ENCODE data around the gene RAD51B.

The RAD51B gene

DNA sequence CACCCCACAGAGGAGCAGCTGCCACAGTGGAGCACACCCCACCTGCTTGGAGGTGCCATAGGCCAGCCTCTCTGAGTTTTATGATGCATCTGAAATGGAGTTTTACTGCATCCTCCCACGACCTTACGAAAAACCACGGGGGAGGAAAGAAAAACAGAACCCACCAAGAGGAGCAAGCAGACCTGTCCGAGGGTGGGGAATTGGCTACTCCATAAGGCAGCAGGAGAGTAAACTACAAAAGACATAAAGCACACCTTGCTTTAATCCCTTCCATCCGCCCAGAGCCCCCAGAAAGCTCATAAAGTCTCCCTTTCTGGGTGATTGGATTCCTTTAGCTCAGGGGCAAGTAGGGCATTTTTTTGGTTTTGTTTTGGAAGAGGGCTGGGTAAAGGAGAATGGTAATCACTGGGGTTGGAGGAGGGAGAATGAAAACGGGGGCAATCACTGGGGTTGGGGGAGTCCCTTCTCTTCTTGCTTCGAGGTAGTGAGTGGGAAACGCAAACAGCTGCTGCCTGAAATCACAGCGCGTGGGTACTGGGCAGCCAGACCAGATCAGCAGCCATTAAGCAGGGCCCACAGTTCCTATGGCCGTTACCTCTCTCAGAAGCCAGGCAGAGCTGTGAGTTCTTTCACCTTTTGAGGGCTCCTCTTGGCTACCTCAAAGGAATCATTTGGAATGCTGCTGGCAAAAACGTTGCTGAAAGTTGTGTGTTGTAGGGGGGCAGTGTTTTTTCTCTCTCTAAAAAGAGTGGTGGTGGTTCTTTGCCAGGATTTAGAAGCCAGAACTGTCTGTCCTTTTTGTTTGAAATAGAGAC, 539.6 kb downstream of the RAD51B start:
- DNase-seq (ENCODE audit: low read depth in 2 of 2): no peak

GRCh38 chr14:68359837-68360552, 540.4 kb downstream of the RAD51B start:
- DNase-seq (ENCODE audit: low read depth in 2 of 2): peak in 1 of 2 experiments; percentile 8

DNA sequence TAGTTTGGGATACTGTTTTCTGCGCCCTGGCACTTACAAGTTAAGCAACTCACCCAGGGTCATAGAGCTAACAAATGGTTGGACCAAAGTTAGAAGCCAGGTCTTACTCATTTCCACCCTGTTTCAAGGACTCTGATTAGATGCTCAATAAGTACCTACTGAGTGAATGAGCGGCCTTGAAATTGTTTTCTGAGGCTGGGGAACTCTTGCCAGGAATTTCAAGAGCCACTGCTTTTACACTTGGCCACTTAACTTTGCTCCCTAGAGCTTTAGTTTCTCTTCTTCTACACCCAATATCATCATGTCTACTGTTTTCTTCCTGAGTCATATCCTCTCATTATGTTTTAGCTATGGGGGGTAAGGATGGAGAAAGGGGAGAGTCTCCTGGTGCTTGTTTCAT, 541.7 kb downstream of the RAD51B start:
- DNase-seq (ENCODE audit: low read depth in 2 of 2): no peak

- no peak for DNase-seq (ENCODE audit: low read depth in 2 of 2)
These were observed 543.3 kb downstream of the RAD51B start for GRCh38 chr14:68362846-68363245.

- no peak for DNase-seq (ENCODE audit: low read depth in 2 of 2)
These were observed 543.9 kb downstream of the RAD51B start for GRCh38 chr14:68363466-68363842.

- no peak for DNase-seq (ENCODE audit: low read depth in 2 of 2)
These were observed 544.5 kb downstream of the RAD51B start for GRCh38 chr14:68363843-68364767.

DNA sequence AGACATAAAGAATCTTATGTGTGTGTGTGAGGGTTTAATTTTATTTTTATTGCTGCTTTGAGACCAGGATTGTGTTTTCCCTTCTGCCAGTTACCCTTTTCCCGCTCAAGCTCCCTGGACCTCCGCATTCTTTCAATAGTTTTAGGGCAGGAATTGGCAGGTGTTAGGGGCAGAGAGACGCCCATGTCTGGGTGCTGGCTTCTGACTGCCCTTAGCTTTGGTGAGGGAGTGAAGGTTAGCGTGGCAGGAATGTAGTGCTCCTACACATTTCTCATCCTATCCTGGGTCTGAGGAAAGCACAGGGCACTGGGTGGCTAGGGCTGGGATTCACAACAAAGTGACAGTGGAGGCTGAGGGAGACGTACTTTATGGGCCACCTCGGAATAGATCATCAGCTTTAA, 545.2 kb downstream of the RAD51B start:
- no peak for DNase-seq (ENCODE audit: low read depth in 2 of 2)

- DNase-seq (ENCODE audit: low read depth in 2 of 2): no peak
These were observed 545.6 kb downstream of the RAD51B start for GRCh38 chr14:68365228-68365627.

GRCh38 chr14:68366656-68367055, 547.1 kb downstream of the RAD51B start:
- no peak for DNase-seq (ENCODE audit: low read depth in 2 of 2)

- no peak for DNase-seq (ENCODE audit: low read depth in 2 of 2)
These were observed 548.0 kb downstream of the RAD51B start for GRCh38 chr14:68367536-68367935.

- DNase-seq (ENCODE audit: low read depth in 2 of 2): no peak
These were observed 549.3 kb downstream of the RAD51B start for GRCh38 chr14:68368850-68369249.

DNA sequence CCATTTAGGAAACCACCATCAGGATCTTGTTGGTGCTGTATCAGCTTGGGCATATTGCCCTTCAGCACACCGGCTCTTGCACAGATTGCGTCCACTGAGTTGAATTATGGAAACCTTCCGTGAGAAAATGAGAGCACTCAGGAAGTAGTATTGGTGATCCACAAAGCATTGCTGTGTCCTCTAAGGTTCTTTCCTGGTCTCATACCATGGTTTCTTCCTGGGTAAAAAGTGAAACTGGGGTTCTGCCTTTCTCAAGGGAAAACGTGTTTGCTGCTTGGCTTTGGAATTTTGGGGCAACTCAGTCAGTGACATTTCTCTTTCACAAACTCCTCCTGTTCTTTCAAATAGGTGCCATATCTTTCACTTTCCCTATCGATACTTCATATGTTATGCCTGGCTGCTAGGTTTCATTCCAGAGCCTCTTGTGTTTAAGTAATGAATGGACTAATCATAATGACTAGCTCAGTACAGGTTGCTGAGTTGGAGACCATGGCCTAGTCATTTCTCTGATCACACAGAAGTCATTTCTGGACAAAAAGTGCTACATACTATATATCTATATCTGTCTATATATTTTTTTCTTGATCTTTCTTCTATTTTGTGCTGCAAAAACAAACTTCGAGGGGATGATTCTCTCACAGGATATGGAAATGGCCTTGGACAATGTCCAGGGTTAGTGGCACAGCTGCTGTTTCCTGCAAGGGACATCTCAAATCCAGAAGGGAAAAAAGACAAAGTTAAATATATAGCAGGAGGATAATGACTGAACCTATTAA, 549.9 kb downstream of the RAD51B start:
- no peak for DNase-seq (ENCODE audit: low read depth in 2 of 2)

- no peak for DNase-seq (ENCODE audit: low read depth in 2 of 2)
These were observed 550.4 kb downstream of the RAD51B start for GRCh38 chr14:68370057-68370360.

- DNase-seq (ENCODE audit: low read depth in 2 of 2): no peak
These were observed 552.8 kb downstream of the RAD51B start for GRCh38 chr14:68372368-68372767.

- DNase-seq (ENCODE audit: low read depth in 2 of 2): no peak
These were observed 553.6 kb downstream of the RAD51B start for GRCh38 chr14:68373124-68373646.

- DNase-seq (ENCODE audit: low read depth in 2 of 2): no peak
These were observed 554.4 kb downstream of the RAD51B start for GRCh38 chr14:68373847-68374444.

DNA sequence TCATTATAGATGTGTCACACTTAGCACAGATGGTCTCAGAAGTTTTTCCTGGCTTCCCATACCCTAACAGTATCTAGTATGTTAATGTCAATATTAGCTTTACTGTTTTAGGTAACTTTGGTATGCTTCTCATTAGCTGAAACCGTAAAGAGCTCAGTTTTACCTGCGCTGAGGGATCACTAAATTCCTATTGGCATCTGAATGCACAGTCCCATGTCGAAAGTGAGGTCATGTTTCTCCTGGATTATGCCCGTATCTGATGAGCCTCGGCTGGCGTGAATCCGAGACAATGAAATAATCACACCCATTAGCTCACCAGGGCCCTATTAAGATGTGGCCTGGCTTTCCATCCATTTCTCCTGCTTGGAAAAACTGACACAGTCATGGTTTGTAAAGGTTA, 555.1 kb downstream of the RAD51B start:
- no peak for DNase-seq (ENCODE audit: low read depth in 2 of 2)

DNA sequence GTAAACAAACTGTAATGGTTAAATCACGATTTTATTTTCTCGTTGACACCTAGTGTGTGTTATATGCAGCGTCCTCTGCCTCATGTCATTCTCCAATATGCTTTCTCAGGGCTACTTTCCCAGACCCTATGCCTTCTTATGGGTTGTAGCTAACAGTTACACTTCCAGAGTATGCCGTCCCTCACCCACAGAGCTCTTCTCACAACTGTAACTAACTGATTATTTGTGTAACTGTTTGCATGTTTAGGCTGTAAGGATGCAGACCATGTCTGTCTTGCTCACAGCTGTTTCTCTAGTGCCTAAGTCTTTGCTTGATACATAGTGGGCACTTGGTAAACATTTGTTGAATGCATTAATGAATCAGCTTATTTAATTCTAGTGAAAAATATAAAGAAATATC, 555.8 kb downstream of the RAD51B start:
- no peak for DNase-seq (ENCODE audit: low read depth in 2 of 2)

- no peak for DNase-seq (ENCODE audit: low read depth in 2 of 2)
These were observed 556.6 kb downstream of the RAD51B start for GRCh38 chr14:68376067-68376779.

- no peak for DNase-seq (ENCODE audit: low read depth in 2 of 2)
These were observed 557.4 kb downstream of the RAD51B start for GRCh38 chr14:68377006-68377405.

All from stimulated activated CD4-positive, alpha-beta T cell treated with anti-CD3 and anti-CD28 coated beads, Interleukin-12 subunit alpha, Interleukin-12 subunit beta, amount 100 ng/mL, for 24 hours (primary cell).